ENCODE measurements around the gene DMD.

- TF ChIP-seq CTCF (IDR thresholded peaks at IDR 0.05; ENCODE audit: poor library complexity, severe bottlenecking) (no peak), EP300 (conservative IDR thresholded peaks at IDR 0.05; ENCODE audit: poor library complexity, severe bottlenecking) (no peak), EZH2 (IDR thresholded peaks at IDR 0.05; ENCODE audit: borderline replicate concordance, insufficient read depth, low read length, poor library complexity, severe bottlenecking) (no peak), POLR2AphosphoS5 (IDR thresholded peaks at IDR 0.05) (no peak), REST (IDR thresholded peaks at IDR 0.05; ENCODE audit: borderline replicate concordance) (no peak), TAF1 (IDR thresholded peaks at IDR 0.05; ENCODE audit: low read depth) (no peak), RAD21 (conservative IDR thresholded peaks at IDR 0.05) (no peak), SMC3 (conservative IDR thresholded peaks at IDR 0.05; ENCODE audit: poor library complexity) (no peak), MXI1 (conservative IDR thresholded peaks at IDR 0.05; ENCODE audit: poor library complexity, severe bottlenecking) (no peak)
These were observed 412.4 kb downstream of the DMD start for GRCh38 chrX:32798990-32799389.
